ENCODE data around the gene ANO9.

ANO9 gene

DNA sequence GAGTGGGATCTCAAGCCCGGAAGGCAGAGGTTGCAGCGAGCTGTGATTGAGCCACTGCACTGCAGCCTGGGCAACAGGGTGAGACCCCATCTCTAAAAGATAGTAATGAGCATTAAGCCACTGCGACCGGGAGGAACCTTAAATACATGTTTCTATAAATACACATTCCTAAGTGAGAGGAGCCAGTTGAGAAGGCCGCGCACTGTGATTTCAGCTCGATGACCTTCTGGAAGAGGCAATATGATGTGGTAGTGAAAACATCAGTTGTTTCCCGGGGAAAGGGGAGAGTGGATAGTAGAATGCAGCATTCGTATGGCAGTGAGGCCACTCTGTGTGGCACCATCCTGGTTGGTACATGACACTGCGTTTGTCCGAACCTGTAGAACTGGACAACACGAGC lies 26.2 kb upstream of the ANO9 start:
- no peak for TF ChIP-seq CTCF (IDR thresholded peaks at IDR 0.05)
- Histone ChIP-seq H3K36me3 (no peaks in the 10 kb centered on the region), H3K9me3 (no peaks in the 10 kb centered on the region), H3K4me1 (ENCODE audit: control insufficient read depth in 1 of 2, insufficient read depth in 1 of 2, low read depth in 1 of 2, low read length in 1 of 2) (no peaks in the 10 kb centered on the region), H3K27me3 (no peaks in the 10 kb centered on the region), H3K27ac (no peak overlapping the region), H3K4me3 (ENCODE audit: low read depth in 1 of 2, low read length in 1 of 2) (no peak overlapping the region)

- no peak for TF ChIP-seq CTCF (IDR thresholded peaks at IDR 0.05)
- Histone ChIP-seq H3K4me1 (ENCODE audit: control insufficient read depth in 1 of 2, insufficient read depth in 1 of 2, low read depth in 1 of 2, low read length in 1 of 2) (no peaks in the 10 kb centered on the region), H3K27me3 (no peaks in the 10 kb centered on the region), H3K27ac (no peak overlapping the region), H3K4me3 (ENCODE audit: low read depth in 1 of 2, low read length in 1 of 2) (no peak overlapping the region), H3K9me3 (no peaks in the 10 kb centered on the region), H3K36me3 (no peaks in the 10 kb centered on the region)
Measured at GRCh38 chr11:465896-466530, 24.2 kb upstream of the ANO9 start.

DNA sequence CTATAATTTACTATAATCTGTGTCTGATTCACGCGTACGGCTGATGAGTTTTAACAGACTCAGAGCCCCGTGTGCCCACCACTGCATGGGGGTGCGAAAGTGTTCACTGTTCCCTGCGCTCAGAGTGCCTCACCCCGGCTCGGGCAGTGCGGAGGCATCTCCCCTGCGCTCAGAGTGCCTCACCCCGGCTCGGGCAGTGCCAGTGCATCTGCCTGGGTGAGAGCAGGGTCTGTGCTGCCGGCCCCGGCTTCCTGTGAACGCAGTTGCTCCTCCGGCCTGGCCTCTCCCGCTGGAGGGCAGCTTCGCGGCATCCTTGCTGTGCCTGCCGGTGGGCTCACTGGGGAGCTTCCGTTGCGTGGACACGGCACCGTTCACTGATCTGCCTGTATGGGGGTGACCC lies 22.5 kb upstream of the ANO9 start:
- H3K36me3 ChIP-seq: peaks cover 9% of the 10 kb centered on the region
- no peak for TF ChIP-seq CTCF (IDR thresholded peaks at IDR 0.05)
- no peaks in the 10 kb centered on the region for H3K4me1 ChIP-seq (ENCODE audit: control insufficient read depth in 1 of 2, insufficient read depth in 1 of 2, low read depth in 1 of 2, low read length in 1 of 2)
- H3K9me3 ChIP-seq: no peaks in the 10 kb centered on the region
- H3K27me3 ChIP-seq: no peaks in the 10 kb centered on the region
- no peak overlapping the region for H3K27ac ChIP-seq
- no peak overlapping the region for H3K4me3 ChIP-seq (ENCODE audit: low read depth in 1 of 2, low read length in 1 of 2)

GRCh38 chr11:462107-462890 lies 20.5 kb upstream of the ANO9 start:
- Histone ChIP-seq H3K4me3 (ENCODE audit: low read depth in 1 of 2, low read length in 1 of 2) (no peak overlapping the region), H3K4me1 (ENCODE audit: control insufficient read depth in 1 of 2, insufficient read depth in 1 of 2, low read depth in 1 of 2, low read length in 1 of 2) (no peaks in the 10 kb centered on the region)

GRCh38 chr11:461626-462025 lies 19.8 kb upstream of the ANO9 start:
- Histone ChIP-seq H3K4me1 (ENCODE audit: control insufficient read depth in 1 of 2, insufficient read depth in 1 of 2, low read depth in 1 of 2, low read length in 1 of 2) (no peaks in the 10 kb centered on the region), H3K27me3 (no peaks in the 10 kb centered on the region), H3K36me3 (peaks cover 9% of the 10 kb centered on the region), H3K27ac (no peak overlapping the region), H3K4me3 (ENCODE audit: low read depth in 1 of 2, low read length in 1 of 2) (no peak overlapping the region), H3K9me3 (no peaks in the 10 kb centered on the region)
- TF ChIP-seq CTCF (IDR thresholded peaks at IDR 0.05): no peak

More at GRCh38 chr11:462107-462890, 20.5 kb upstream of the ANO9 start:
- no peak overlapping the region for H3K27ac ChIP-seq
- H3K9me3 ChIP-seq: no peaks in the 10 kb centered on the region
- no peak for TF ChIP-seq CTCF (IDR thresholded peaks at IDR 0.05)
- no peaks in the 10 kb centered on the region for H3K27me3 ChIP-seq
- peaks cover 9% of the 10 kb centered on the region for H3K36me3 ChIP-seq
